SU-DHL-6 (cell line): ENCODE data around the gene SGIP1.
"Not testable (repeated sequence)": the region's sequence is repeated elsewhere in the genome, so short reads cannot be mapped to it uniquely, and the experiment has no call there.

Experiments used
- H2AFZ ChIP-seq: fragments of 200-600 bp; sonication (generic); 2 replicates; pipeline ENCODE4 v1.6.1; 2014; ENCODE audit warnings: low read depth, mild to moderate bottlenecking, moderate library complexity, mixed read lengths, antibody characterized with exemption, low read length; ENCODE audit not compliant: severe bottlenecking
- H3F3A ChIP-seq: fragments of 200-600 bp; shearing (Covaris generic); 2 replicates; pipeline ENCODE4 v1.6.0; 2016; ENCODE audit warnings: antibody characterized with exemption, mild to moderate bottlenecking; ENCODE audit not compliant: insufficient read depth
- H3K27ac ChIP-seq: fragments of 200-600 bp; sonication (generic); 2 replicates; pipeline ENCODE4 v1.5.1; 2016; ENCODE audit warnings: low read depth, mild to moderate bottlenecking, low read length, moderate library complexity, mixed read lengths
- H3K27me3 ChIP-seq: fragments of 200-600 bp; sonication (generic), shearing (Covaris generic); 2 replicates; pipeline ENCODE4 v1.6.0; 2014; ENCODE audit warnings: mild to moderate bottlenecking, low read length
- H3K36me3 ChIP-seq: fragments of 200-600 bp; sonication (generic); 2 replicates; pipeline ENCODE4 v1.6.1; 2014; ENCODE audit warnings: mild to moderate bottlenecking, low read length, mixed read lengths
- H3K4me2 ChIP-seq: fragments of 300-600, 200-600 bp; shearing (Covaris generic), sonication (generic); 2 replicates; pipeline ENCODE4 v1.6.0; 2014; ENCODE audit warnings: low read length, low read depth, mild to moderate bottlenecking; ENCODE audit not compliant: poor library complexity, severe bottlenecking
- H3K4me3 ChIP-seq: fragments of 200-600 bp; sonication (generic); 2 replicates; pipeline ENCODE4 v1.5.1; 2014; ENCODE audit warnings: antibody characterized with exemption, low read length, mild to moderate bottlenecking, mixed read lengths; ENCODE audit not compliant: insufficient read depth, poor library complexity, severe bottlenecking
- H3K79me2 ChIP-seq: fragments of 200-600 bp; sonication (generic); 2 replicates; pipeline ENCODE4 v1.6.1; 2014; ENCODE audit warnings: mild to moderate bottlenecking, low read length, moderate library complexity; ENCODE audit not compliant: insufficient read depth
- H3K9ac ChIP-seq: fragments of 200-600 bp; sonication (generic); 2 replicates; pipeline ENCODE4 v1.7.0; 2014; ENCODE audit warnings: mild to moderate bottlenecking, low read length
- H3K9me2 ChIP-seq: fragments of 200-600 bp; sonication (generic); replicated peaks from 2 replicates; pipeline ENCODE4 v1.6.1; 2014; ENCODE audit warnings: low read length; ENCODE audit not compliant: insufficient read depth
- H3K9me3 ChIP-seq: fragments of 200-600 bp; sonication (generic); 2 replicates; pipeline ENCODE4 v1.6.1; 2014; ENCODE audit warnings: low read length, mixed read lengths; ENCODE audit not compliant: insufficient read depth
- H4K20me1 ChIP-seq: fragments of 200-600 bp; sonication (generic); 2 replicates; pipeline ENCODE4 v1.6.1; 2014; ENCODE audit warnings: low read depth, mild to moderate bottlenecking, antibody characterized with exemption, low read length, moderate library complexity, mixed read lengths
- CTCF ChIP-seq: fragments of 200-600 bp; sonication (generic); IDR thresholded peaks from one replicate; pipeline ENCODE4 v1.5.1; 2017; ENCODE audit warnings: antibody characterized with exemption, mild to moderate bottlenecking, low read length, moderate library complexity; ENCODE audit not compliant: insufficient read depth, poor library complexity, severe bottlenecking
- EZH2phosphoT487 ChIP-seq: fragments of 200-600 bp; sonication (generic), shearing (Covaris generic); conservative IDR thresholded peaks from 2 replicates; pipeline ENCODE4 v1.6.1; 2018; ENCODE audit warnings: mild to moderate bottlenecking, antibody characterized with exemption, low read length, moderate library complexity, mixed read lengths

Gene SGIP1

GRCh38 chr1:66583021-66583420 lies 49.1 kb downstream of the SGIP1 start:
- no peak overlapping the region for H3K27ac ChIP-seq
- H2AFZ ChIP-seq = no peak overlapping the region
- H4K20me1 ChIP-seq = no peaks in the 10 kb centered on the region
- TF ChIP-seq EZH2phosphoT487 (no peak), CTCF (no peak)
- H3K4me2 ChIP-seq = no peak overlapping the region
- no peaks in the 10 kb centered on the region for H3K79me2 ChIP-seq
- no peaks in the 10 kb centered on the region for H3K27me3 ChIP-seq
- H3K9ac ChIP-seq = no peak overlapping the region
- no peaks in the 10 kb centered on the region for H3K36me3 ChIP-seq
- no peaks in the 10 kb centered on the region for H3F3A ChIP-seq
- no peak overlapping the region for H3K4me3 ChIP-seq
- no peaks in the 10 kb centered on the region for H3K9me2 ChIP-seq
- no peaks in the 10 kb centered on the region for H3K9me3 ChIP-seq

- TF ChIP-seq CTCF (no peak), EZH2phosphoT487 (no peak)
Measured at GRCh38 chr1:66585002-66585401, 51.0 kb downstream of the SGIP1 start.

GRCh38 chr1:66589326-66589725 lies 55.4 kb downstream of the SGIP1 start:
- H3K27ac ChIP-seq = no peak overlapping the region
- no peak overlapping the region for H2AFZ ChIP-seq
- no peaks in the 10 kb centered on the region for H3K79me2 ChIP-seq
- no peaks in the 10 kb centered on the region for H3K36me3 ChIP-seq
- H3K9me3 ChIP-seq = no peaks in the 10 kb centered on the region
- H3K4me3 ChIP-seq = no peak overlapping the region
- H3K9ac ChIP-seq = no peak overlapping the region
- no peaks in the 10 kb centered on the region for H3K27me3 ChIP-seq
- H3F3A ChIP-seq = no peaks in the 10 kb centered on the region
- no peaks in the 10 kb centered on the region for H4K20me1 ChIP-seq
- no peak for TF ChIP-seq CTCF
- TF ChIP-seq EZH2phosphoT487 = no peak
- no peak overlapping the region for H3K4me2 ChIP-seq
- H3K9me2 ChIP-seq = no peaks in the 10 kb centered on the region

More at GRCh38 chr1:66585002-66585401, 51.0 kb downstream of the SGIP1 start:
- Histone ChIP-seq H3K27ac (no peak overlapping the region), H3K9ac (no peak overlapping the region), H3K79me2 (no peaks in the 10 kb centered on the region), H4K20me1 (no peaks in the 10 kb centered on the region), H3K4me2 (no peak overlapping the region), H2AFZ (no peak overlapping the region), H3K36me3 (no peaks in the 10 kb centered on the region), H3K27me3 (no peaks in the 10 kb centered on the region), H3F3A (no peaks in the 10 kb centered on the region), H3K9me3 (no peaks in the 10 kb centered on the region), H3K4me3 (no peak overlapping the region), H3K9me2 (no peaks in the 10 kb centered on the region)

- H3K36me3 ChIP-seq, H3F3A ChIP-seq, H4K20me1 ChIP-seq, H3K79me2 ChIP-seq, H3K27me3 ChIP-seq, H3K4me2 ChIP-seq, H2AFZ ChIP-seq, H3K9me2 ChIP-seq, H3K27ac ChIP-seq, H3K9ac ChIP-seq, H3K9me3 ChIP-seq, H3K4me3 ChIP-seq: not testable (repeated sequence)
Measured at GRCh38 chr1:66592106-66592507, 58.2 kb downstream of the SGIP1 start.
